HepG2 (cell line): ENCODE results near the gene ANKRD11. TPM values are rescaled to one million over a fixed set of nuclear protein-coding genes. Genes with fewer than 3 reads are reported as not detected.
A peak's percentile ranks its signal among the peaks of the same experiment; 100 is the strongest.

Experiments used
- CEBPB ChIP-seq: IDR thresholded peaks from 2 replicates; pipeline ENCODE4 v1.6.1; 2011; ENCODE audit warnings: low read depth, low read length, improper control_type of control experiment, borderline replicate concordance
- ELF1 ChIP-seq: sonication (generic); formaldehyde crosslinking; IDR thresholded peaks from 2 replicates; pipeline ENCODE4 v1.4.0; 2020; ENCODE audit warnings: missing genetic modification reagents
- ERF ChIP-seq: IDR thresholded peaks from 2 replicates; pipeline ENCODE4 v1.6.1; 2018; ENCODE audit warnings: missing biosample characterization, missing genetic modification reagents
- FOXK1 ChIP-seq: sonication (generic); formaldehyde crosslinking; IDR thresholded peaks from 2 replicates; pipeline ENCODE4 v1.4.0; 2020; ENCODE audit warnings: low read depth, missing genetic modification reagents, borderline replicate concordance
- HNF4G ChIP-seq, 2 experiments: sonication (generic) in 1 of 2; formaldehyde crosslinking in 1 of 2; IDR thresholded peaks; 2 replicates each; pipeline versions ENCODE4 v1.4.0 to v1.6.1; 2011 to 2020; ENCODE audit warnings: borderline replicate concordance in 2 of 2, low read depth in 2 of 2, mild to moderate bottlenecking in 2 of 2, low read length in 1 of 2, missing genetic modification reagents in 1 of 2, moderate library complexity in 1 of 2
- KDM2A ChIP-seq: sonication (generic); formaldehyde crosslinking; IDR thresholded peaks from 2 replicates; pipeline ENCODE4 v1.4.0; 2020; ENCODE audit warnings: low read depth, missing genetic modification reagents, borderline replicate concordance
- KLF16 ChIP-seq, 2 experiments: sonication (generic) in 1 of 2; formaldehyde crosslinking in 1 of 2; IDR thresholded peaks; 2 replicates each; pipeline versions ENCODE4 v1.6.1 to v1.8.0; 2016 to 2023; ENCODE audit warnings: missing genetic modification reagents in 2 of 2, missing compliant biosample characterization in 1 of 2
- MED1 ChIP-seq: sonication (generic); formaldehyde crosslinking; IDR thresholded peaks from 2 replicates; pipeline ENCODE4 v1.4.0; 2020; ENCODE audit warnings: missing genetic modification reagents
- NCOA2 ChIP-seq: sonication (generic); formaldehyde crosslinking; IDR thresholded peaks from 2 replicates; pipeline ENCODE4 v1.8.0; 2022; ENCODE audit warnings: inconsistent platforms
- NFKBIZ ChIP-seq: IDR thresholded peaks from 2 replicates; pipeline ENCODE4 v1.6.1; 2018; ENCODE audit warnings: missing genetic modification reagents, missing compliant biosample characterization
- PHB2 ChIP-seq: fragments of 450-650 bp; IDR thresholded peaks from 2 replicates; pipeline ENCODE4 v1.6.1; 2018; ENCODE audit not compliant: partially characterized antibody
- SAP130 ChIP-seq: IDR thresholded peaks from 2 replicates; pipeline ENCODE4 v1.6.1; 2016; ENCODE audit warnings: low read depth
- ZNF124 ChIP-seq: sonication (generic); formaldehyde crosslinking; IDR thresholded peaks from 2 replicates; pipeline ENCODE4 v1.4.0; 2020; ENCODE audit warnings: missing genetic modification reagents
- ZNF260 ChIP-seq: sonication (generic); formaldehyde crosslinking; IDR thresholded peaks from 2 replicates; pipeline ENCODE4 v1.4.0; 2020; ENCODE audit warnings: missing genetic modification reagents, low read depth, mild to moderate bottlenecking, borderline replicate concordance
- ZNF292 ChIP-seq: sonication (generic); formaldehyde crosslinking; IDR thresholded peaks from 2 replicates; pipeline ENCODE4 v1.8.1; 2022; ENCODE audit warnings: mild to moderate bottlenecking, low read depth, missing genetic modification reagents, borderline replicate concordance
- polyA plus RNA-seq, 8 experiments: library from polyadenylated mRNA; depleted of rRNA in 3 of 8; stranded (reverse) in 7 of 8; unstranded in 1 of 8; fragments of >200 nt; fragmentation: Illumina TruSeq in 4 of 8; extraction: Trizol in 4 of 8; gene quantifications; 2 replicates each; pipeline versions ENCODE4 v1.2.1 to v1.2.3, GENCODE V29; 2011 to 2016; ENCODE audit warnings: low read depth in 4 of 8, missing spikeins in 1 of 8, mixed read lengths in 1 of 8; ENCODE audit not compliant: insufficient read depth in 1 of 8
- total RNA-seq, 5 experiments: library from RNA; depleted of rRNA; stranded (reverse); fragments of >200 nt; fragmentation: Illumina TruSeq; extraction: Trizol; gene quantifications; 2 replicates each; pipeline ENCODE4 v1.2.3, GENCODE V29; 2016; ENCODE audit warnings: low read depth in 1 of 5
- TF ChIP-seq, protein P1 (sequence below): sonication (generic); formaldehyde crosslinking; IDR thresholded peaks from 2 replicates; pipeline ENCODE4 v1.4.0; 2020; ENCODE audit warnings: missing genetic modification reagents
- TF ChIP-seq, protein P2 (sequence below): sonication (generic); formaldehyde crosslinking; IDR thresholded peaks from 2 replicates; pipeline ENCODE4 v1.4.0; 2020; ENCODE audit warnings: low read depth, mild to moderate bottlenecking, missing genetic modification reagents
- TF ChIP-seq, protein P3 (sequence below): sonication (generic); formaldehyde crosslinking; IDR thresholded peaks from 2 replicates; pipeline ENCODE4 v1.4.0; 2020; ENCODE audit warnings: missing genetic modification reagents, borderline replicate concordance
- TF ChIP-seq, protein P4 (sequence below): sonication (generic); formaldehyde crosslinking; IDR thresholded peaks from 2 replicates; pipeline ENCODE4 v1.4.0; 2020; ENCODE audit warnings: mild to moderate bottlenecking, missing genetic modification reagents, borderline replicate concordance

Gene ANKRD11
- total and polyA plus RNA-seq, 2 of the 13 experiments (the other 11 are each of a cell fraction or from before 2014, with no cell fraction given), result 21.4 to 38.4 TPM

DNA sequence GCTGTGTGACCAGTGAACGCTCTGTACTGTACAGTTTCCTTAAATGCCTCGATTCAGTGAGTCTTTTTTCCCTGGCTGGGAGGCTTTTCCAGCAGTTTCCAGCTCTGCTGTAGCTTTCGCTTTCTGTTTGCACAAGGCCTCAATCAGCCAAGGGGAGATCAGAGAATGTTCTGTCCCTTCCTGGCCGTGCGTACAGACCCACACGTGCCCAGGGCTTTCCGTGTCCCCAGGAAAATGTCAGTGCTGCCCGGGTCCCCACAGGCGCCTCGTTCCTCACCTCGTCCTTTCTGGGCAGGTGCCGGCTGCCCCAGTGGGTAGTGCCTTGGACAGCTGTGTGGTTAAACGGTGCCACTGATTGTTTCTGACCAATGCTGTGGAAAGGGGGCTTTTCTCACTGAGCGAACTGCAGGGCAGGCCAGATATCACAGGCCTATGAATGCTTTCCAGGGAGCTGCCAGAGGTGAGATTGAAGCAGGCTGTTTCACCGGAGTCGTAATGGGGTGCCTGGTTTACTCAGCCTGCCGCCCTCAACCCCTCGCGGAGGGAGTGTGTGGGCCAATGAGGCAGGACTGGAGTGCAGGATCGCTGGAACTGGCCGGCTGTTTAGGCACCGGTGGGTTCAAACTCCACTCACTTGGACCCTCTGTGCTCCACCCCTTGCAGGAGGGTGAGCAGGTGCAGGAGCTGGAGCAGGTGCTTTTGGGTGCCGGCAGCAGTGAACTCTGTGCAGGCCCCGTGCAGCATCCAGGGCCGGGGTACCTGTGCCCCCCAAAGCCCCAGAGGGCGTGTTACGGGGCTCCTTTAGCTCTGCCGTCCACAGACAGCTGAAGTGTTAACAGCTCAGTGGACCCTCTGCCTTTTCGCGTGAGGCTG, 228.4 kb downstream of the ANKRD11 start (continued):
- TF ChIP-seq MED1 (CRISPR knock-in tag) (0 out of 2 replicates have a peak, but pooled peaks have one; percentile 43), ELF1 (CRISPR knock-in tag) (peak; percentile 9; the same call in 1 of the 2 replicates), ZNF260 (CRISPR knock-in tag) (no peak), SAP130 (peak; percentile 77), CEBPB (no peak), NFKBIZ (CRISPR knock-in tag) (no peak), NCOA2 (CRISPR knock-in tag) (peak; percentile 27), HNF4G (IDR thresholded peaks at IDR 0.05; ENCODE audit: borderline replicate concordance, low read depth, low read length) (peak; percentile 58; the same call in 1 of the 2 replicates), HNF4G (CRISPR knock-in tag; IDR thresholded peaks at IDR 0.05; ENCODE audit: borderline replicate concordance, low read depth) (peak; percentile 85), ZNF292 (CRISPR knock-in tag) (peak; percentile 53; the same call in 1 of the 2 replicates), ERF (peak; percentile 33; the same call in 1 of the 2 replicates), PHB2 (no peak), FOXK1 (CRISPR knock-in tag) (no peak), KLF16 (CRISPR knock-in tag; IDR thresholded peaks at IDR 0.05) (peak in 1 of 2 experiments; percentile 42; a peak in 1 of 4 replicates), KDM2A (CRISPR knock-in tag) (peak; percentile 63), ZNF124 (CRISPR knock-in tag) (no peak)
- TF ChIP-seq, protein P1, sequence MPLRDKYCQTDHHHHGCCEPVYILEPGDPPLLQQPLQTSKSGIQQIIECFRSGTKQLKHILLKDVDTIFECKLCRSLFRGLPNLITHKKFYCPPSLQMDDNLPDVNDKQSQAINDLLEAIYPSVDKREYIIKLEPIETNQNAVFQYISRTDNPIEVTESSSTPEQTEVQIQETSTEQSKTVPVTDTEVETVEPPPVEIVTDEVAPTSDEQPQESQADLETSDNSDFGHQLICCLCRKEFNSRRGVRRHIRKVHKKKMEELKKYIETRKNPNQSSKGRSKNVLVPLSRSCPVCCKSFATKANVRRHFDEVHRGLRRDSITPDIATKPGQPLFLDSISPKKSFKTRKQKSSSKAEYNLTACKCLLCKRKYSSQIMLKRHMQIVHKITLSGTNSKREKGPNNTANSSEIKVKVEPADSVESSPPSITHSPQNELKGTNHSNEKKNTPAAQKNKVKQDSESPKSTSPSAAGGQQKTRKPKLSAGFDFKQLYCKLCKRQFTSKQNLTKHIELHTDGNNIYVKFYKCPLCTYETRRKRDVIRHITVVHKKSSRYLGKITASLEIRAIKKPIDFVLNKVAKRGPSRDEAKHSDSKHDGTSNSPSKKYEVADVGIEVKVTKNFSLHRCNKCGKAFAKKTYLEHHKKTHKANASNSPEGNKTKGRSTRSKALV (CRISPR knock-in tag), result 0 out of 2 replicates have a peak, but pooled peaks have one; percentile 67
- TF ChIP-seq, protein P2, sequence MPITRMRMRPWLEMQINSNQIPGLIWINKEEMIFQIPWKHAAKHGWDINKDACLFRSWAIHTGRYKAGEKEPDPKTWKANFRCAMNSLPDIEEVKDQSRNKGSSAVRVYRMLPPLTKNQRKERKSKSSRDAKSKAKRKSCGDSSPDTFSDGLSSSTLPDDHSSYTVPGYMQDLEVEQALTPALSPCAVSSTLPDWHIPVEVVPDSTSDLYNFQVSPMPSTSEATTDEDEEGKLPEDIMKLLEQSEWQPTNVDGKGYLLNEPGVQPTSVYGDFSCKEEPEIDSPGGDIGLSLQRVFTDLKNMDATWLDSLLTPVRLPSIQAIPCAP (CRISPR knock-in tag), result peak; percentile 99
- TF ChIP-seq, protein P3, sequence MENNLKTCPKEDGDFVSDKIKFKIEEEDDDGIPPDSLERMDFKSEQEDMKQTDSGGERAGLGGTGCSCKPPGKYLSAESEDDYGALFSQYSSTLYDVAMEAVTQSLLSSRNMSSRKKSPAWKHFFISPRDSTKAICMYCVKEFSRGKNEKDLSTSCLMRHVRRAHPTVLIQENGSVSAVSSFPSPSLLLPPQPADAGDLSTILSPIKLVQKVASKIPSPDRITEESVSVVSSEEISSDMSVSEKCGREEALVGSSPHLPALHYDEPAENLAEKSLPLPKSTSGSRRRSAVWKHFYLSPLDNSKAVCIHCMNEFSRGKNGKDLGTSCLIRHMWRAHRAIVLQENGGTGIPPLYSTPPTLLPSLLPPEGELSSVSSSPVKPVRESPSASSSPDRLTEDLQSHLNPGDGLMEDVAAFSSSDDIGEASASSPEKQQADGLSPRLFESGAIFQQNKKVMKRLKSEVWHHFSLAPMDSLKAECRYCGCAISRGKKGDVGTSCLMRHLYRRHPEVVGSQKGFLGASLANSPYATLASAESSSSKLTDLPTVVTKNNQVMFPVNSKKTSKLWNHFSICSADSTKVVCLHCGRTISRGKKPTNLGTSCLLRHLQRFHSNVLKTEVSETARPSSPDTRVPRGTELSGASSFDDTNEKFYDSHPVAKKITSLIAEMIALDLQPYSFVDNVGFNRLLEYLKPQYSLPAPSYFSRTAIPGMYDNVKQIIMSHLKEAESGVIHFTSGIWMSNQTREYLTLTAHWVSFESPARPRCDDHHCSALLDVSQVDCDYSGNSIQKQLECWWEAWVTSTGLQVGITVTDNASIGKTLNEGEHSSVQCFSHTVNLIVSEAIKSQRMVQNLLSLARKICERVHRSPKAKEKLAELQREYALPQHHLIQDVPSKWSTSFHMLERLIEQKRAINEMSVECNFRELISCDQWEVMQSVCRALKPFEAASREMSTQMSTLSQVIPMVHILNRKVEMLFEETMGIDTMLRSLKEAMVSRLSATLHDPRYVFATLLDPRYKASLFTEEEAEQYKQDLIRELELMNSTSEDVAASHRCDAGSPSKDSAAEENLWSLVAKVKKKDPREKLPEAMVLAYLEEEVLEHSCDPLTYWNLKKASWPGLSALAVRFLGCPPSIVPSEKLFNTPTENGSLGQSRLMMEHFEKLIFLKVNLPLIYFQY (CRISPR knock-in tag), result 0 out of 2 replicates have a peak, but pooled peaks have one; percentile 13
- TF ChIP-seq, protein P4, sequence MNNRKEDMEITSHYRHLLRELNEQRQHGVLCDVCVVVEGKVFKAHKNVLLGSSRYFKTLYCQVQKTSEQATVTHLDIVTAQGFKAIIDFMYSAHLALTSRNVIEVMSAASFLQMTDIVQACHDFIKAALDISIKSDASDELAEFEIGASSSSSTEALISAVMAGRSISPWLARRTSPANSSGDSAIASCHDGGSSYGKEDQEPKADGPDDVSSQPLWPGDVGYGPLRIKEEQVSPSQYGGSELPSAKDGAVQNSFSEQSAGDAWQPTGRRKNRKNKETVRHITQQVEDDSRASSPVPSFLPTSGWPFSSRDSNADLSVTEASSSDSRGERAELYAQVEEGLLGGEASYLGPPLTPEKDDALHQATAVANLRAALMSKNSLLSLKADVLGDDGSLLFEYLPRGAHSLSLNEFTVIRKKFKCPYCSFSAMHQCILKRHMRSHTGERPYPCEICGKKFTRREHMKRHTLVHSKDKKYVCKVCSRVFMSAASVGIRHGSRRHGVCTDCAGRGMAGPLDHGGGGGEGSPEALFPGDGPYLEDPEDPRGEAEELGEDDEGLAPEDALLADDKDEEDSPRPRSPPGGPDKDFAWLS (CRISPR knock-in tag), result 0 out of 2 replicates have a peak, but pooled peaks have one; percentile 56
